ENCODE data around the gene RAB4A.

GRCh38 chr1:229323201-229323600 is 52.3 kb downstream of the RAB4A start:
- no peak for TF ChIP-seq CTCF (IDR thresholded peaks at IDR 0.05; ENCODE audit: insufficient read depth, low read length, poor library complexity, severe bottlenecking)
- no peak for TF ChIP-seq EZH2phosphoT487 (conservative IDR thresholded peaks at IDR 0.05; ENCODE audit: low read length)

Data from SU-DHL-6 (cell line).